ENCODE results near the gene ZSWIM4.

ZSWIM4 gene

DNA sequence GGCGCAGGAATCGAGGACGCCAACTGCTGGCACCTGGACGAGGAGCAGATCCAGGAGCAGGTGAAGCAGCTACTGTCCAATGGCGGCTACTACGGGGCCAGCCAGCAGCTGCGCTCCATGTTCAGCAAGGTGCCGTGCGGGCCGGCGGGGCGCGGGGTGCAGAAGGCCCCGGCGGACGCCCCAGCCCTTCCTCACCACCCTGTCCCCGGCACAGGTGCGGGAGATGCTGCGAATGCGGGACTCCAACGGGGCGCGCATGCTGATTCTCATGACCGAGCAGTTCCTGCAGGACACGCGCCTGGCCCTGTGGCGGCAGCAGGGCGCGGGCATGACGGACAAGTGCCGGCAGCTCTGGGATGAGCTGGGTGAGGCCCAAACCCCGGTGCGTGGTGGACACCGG lies 13.6 kb downstream of the ZSWIM4 start:
- DNase-seq (ENCODE audit: low read depth), result no peak

DNA sequence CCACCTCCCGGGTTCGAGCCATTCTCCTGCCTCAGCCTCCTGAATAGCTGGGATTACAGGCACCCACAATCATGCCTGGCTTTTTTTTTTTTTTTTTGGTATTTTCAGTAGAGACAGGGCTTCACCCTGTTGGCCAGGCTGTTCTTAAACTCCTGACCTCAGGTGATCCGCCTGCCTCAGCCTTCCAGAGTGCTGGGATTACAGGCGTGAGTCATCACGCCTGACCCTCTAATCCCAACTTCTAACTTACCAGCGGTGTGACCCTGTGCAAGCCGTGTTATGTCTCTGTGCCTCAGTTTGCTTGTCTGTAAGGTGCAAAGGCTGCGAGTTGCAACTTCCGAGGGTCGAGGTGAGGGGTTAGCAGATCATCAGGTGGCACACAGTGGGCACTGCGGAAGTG lies 17.3 kb downstream of the ZSWIM4 start:
- no peak for DNase-seq (ENCODE audit: low read depth)

DNA sequence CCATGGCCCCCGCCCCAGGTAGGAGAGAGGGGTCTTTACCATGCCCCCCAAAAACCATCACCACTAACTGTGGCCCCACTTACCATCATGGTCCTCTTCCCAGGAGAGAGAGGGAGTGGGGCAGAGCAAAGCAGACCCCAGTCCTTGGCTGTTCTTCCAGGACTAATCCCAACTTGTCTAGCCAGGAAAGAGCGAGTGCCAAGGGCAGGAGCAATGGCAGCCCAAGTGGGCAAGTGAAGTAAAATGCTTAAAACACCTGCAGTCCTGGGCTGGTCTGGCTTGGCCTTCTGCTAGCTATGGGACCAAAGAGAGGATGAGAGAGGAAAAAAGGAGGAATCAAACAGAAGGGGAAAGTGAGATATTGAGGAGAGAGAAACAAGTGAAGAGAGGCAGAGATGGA lies 17.9 kb downstream of the ZSWIM4 start:
- no peak for DNase-seq (ENCODE audit: low read depth)

DNA sequence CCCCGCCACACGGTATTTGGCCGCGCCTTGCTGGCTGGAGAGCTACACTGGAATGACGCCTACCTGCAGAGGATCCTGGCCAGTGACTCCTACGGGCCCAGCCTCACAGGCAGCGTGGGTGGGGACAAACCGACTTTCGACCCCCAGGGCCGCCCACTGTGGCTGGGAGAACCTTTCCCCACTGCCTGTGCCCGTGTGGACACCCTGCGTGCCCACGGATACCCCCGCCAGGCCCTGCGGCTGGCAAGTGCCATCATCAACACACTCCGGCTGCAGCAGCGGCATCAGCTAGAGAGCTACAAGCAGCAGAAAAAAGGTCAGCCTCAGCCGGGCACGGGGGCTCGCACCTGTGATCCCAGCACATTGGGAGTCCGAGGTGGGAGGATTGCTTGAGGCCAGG lies 19.3 kb downstream of the ZSWIM4 start:
- DNase-seq (ENCODE audit: low read depth), result no peak

DNA sequence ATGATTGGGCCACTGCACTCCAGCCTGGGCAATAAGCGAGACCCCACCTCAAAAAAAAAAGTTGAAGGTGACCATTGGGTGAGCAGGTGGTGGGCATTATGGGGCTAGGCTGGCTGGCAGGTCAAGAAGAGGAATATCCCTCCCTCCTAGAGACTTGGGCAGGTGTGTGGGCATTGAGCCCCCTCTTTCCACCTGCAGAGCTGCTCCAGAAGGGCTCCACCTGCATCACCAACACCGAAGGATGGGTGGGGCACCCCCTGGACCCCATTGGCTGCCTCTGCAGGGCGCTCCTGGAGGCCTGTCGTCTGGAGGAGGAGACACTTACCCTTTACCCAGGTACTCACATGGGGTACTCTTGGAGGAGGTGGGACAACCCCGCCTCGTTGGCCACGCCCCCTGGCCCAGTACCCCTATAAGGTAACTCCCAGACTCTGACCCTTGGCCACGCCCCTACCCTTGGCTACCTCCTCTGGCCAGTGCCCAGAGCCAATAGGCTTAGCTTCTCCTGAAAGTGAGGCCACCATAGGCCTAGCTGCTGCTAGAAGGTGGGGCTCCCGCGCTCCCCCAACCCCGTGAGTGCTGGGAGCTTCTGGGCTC lies 21.9 kb downstream of the ZSWIM4 start:
- DNase-seq (ENCODE audit: low read depth), result no peak

DNA sequence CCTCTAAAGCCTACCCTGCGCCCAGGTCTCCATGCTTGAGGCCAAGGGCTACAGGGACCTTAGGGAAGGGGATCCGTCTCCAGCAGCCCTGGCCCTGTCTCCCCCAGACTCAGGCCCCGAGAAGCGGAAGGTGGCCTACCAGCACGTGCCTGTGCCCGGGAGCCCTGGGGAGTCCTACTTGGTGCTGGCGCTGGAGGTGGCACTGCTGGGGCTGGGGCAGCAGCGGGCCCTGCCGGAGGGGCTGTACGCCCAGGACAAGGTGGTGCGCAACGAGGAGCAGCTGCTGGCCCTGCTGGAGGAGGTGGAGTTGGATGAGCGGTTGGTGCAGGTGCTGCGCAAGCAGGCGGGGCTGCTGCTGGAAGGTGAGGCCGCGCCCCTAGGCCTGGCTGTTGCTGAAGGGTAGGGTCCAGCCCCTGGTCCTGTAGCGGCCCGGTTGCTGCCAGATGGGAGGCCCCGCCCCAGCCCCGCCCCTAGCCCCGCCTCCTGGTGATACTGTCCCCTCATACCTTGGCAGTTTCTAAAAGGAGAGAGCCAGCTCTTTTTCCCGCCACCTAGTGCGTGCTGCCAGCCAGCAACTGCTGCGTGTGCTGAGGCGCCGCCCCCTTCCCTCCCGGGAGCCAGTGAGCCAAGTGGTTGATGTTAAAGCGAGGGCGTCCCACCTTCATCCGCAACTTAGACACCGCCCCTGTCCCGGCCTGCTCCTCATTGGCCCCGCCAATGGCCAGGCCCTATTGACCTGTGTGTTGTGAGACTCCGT lies 22.6 kb downstream of the ZSWIM4 start:
- DNase-seq (ENCODE audit: low read depth), result no peak

DNA sequence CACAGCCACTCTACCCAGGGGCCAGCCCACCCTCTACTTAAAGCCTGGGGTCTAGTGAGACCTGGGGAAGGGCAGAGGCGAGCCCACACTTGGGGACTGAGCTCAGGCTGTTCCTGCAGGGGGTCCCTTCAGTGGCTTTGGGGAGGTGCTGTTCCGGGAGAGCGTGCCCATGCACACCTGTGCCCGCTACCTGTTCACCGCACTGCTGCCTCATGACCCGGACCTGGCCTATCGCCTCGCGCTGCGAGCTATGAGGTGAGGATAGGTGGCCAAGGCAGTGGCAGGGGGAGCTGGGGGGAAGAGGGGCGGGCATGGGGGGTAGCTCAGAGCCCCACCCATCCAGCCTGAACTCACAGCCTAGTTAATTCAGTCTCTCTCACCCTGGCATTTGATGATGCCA lies 24.0 kb downstream of the ZSWIM4 start:
- no peak for DNase-seq (ENCODE audit: low read depth)

DNA sequence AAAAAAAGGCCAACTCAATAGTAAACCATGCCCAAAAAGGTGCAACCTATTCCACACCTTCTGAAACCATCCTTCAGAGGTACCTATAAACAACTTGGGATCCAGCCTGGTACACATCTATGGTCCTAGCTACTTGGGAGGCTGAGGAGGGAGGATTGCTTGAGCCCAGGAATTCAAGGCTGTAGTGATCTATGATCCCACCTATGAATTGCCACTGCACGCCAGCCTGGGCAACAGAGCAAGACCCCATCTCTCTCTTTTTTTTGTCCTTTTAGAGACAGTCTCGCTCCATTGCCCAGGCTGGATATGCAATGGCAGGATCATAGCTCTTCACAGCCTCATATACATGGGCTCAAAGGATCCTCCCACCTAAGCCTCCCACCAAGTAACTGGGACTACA lies 26.0 kb downstream of the ZSWIM4 start:
- DNase-seq (ENCODE audit: low read depth), result no peak

DNA sequence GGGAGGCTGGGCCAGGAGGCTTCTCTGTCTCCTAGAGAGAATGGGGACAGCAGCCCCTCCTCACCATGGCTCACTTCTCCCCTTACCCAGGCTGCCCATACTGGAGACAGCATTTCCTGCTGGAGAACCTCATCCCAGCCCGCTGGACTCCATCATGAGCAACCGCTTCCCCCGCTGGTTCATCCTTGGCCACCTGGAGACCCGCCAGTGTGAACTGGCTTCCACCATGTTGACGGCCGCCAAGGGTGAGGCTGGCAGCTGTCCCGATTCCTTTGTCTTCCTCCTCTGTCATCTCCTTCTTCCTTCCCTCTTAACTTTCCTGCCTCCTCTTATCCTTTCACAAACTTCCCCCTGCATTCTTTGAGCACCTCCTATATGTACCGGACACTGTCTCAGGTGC lies 28.0 kb downstream of the ZSWIM4 start:
- DNase-seq (ENCODE audit: low read depth), result no peak

DNA sequence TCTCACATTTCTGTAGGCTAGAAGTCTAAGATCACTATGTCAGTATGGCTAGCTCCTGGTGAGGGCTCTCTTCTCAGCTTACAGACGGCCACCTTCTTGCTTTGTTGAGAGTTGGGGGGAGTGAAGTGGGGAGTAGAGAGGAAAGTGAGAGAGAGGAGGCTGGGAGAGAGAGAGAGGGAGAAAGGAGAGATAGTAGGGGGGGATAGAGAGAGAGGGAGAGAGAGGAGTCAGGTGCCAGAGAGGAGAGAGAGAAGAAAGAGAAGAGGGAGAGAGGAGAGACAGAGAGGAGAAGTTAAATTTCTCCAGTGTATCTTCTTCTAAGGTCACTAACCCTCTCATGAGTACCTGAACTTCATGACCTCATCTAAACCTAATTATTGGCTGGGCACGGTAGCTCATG lies 28.7 kb downstream of the ZSWIM4 start:
- DNase-seq (ENCODE audit: low read depth), result no peak

DNA sequence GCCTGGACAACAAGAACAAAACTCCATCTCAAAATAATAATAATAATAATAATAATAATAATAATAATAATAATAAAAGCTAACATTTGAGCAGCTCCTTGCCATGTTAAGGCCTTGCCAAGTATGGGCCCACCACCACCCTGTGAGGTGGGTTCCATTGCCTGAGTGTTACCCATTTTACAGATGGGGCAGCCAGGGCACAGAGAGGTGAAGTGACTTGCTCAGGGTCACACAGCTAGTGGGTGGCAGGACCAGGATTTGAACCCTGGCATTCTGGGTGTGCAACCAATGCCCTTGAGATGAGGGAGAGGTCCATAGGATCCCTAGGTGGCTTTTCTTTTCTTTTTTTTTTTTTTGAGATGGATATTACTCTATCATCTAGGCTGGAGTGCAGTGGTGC lies 29.5 kb downstream of the ZSWIM4 start:
- DNase-seq (ENCODE audit: low read depth), result no peak

DNA sequence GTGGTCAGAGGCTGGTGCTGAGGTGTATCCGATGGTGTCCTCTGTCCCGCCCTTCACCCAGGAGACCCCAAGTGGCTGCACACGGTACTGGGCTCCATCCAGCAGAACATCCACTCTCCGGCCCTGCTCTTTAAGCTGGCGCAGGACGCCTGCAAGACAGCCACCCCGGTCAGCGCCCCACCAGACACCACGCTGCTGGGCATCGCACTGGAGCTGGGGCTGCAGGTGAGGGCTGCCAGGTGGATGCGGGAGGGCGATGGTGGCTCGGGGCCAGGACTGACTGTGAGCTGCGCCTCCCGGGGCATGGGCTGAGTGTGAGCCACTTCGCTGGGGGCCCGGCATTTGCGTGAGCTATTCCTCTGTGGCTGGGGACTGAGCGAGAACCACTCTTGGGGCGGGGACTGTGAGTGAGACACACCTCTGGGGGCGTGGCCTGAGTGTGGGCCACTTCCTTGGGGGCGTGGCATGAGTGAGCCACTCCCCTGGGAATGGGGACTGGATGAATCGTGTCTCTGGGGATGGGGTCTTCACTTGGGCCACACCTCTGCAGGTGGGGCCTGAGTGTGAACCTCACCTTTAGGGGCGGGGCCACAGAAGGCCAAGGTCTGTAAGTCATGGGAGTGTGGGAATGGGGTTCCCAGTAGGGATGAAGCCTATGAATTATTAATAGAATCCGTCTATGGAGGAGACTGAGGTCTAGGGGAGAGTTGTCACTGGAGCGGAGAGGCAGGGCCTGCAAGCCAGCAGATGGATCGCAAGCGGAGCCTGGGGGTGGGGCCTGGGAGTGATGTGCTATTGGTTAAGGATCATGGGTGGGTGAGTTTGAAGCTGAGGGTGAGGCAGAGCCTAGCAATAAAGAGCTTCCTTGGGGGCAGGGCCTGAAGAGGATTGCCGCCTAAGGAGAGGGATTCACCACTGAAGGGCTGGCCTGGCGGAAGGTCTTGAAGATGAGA lies 30.5 kb downstream of the ZSWIM4 start:
- DNase-seq (ENCODE audit: low read depth), result no peak

DNA sequence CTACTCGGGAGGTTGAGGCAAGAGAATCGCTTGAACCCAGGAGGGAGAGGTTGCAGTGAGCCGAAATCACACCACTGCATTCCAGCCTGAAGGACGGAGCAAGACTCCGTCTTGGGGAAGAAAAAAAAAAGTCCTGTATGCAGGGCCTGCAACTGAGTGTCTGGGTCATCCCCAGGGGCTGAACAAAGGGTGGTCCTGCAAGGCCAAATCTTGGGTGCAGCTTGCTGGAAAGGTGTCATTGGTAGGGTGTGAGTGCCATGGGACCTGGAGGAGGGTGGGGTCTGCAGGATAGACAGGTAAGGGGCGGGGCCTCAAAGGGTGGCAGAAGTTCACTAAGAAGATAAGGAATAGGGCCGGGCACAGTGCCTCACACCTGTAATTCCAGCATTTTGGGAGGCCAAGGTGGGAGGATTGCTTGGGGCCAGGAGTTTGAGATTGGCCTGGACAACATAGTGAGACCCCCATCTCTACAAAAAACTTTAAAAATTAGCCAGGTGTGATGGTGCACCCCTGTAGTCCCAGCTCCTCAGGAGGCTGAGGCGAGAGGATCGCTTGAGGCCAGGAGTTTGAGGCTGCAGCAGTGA lies 31.5 kb downstream of the ZSWIM4 start:
- DNase-seq (ENCODE audit: low read depth), result no peak

DNA sequence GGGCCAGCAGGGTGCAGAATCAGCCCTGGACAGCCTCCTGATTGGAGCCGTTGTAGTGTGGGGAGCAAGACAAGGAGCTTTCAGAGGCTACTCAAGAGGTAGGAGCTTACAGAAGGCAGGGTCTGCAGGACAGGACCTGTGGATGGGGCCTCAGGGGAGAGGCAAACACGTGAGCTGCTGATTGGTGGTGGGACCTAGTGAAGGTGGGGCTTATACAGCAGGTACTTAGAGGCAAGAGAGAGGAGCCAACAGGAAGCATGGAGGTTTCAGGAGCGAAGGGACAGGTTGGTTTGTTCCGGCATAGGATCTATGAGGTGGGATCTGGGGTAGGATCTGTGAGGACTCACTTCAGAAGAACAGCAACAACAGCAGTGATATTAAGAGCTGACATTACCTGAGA lies 32.4 kb downstream of the ZSWIM4 start:
- DNase-seq (ENCODE audit: low read depth), result no peak

DNA sequence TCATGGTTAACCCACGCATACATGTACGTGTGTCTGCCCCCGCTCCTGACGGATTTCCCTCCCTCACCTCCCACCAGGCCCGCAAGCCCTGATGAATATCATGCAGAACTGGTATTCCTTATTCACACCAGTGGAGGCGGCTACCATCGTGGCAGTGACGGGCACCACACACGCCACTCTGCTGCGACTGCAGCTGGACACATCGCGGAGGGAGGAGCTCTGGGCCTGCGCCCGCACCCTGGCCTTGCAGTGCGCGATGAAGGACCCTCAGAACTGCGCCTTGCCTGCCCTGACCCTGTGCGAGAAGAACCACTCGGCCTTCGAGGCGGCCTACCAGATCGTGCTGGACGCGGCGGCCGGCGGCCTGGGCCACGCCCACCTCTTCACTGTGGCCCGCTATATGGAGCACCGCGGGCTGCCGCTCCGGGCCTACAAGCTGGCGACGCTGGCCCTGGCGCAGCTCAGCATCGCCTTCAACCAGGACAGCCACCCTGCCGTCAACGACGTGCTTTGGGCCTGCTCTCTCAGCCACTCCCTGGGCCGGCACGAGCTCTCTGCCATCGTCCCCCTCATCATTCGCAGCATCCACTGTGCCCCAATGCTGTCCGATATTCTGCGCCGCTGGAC lies 35.0 kb downstream of the ZSWIM4 start:
- no peak for DNase-seq (ENCODE audit: low read depth)

DNA sequence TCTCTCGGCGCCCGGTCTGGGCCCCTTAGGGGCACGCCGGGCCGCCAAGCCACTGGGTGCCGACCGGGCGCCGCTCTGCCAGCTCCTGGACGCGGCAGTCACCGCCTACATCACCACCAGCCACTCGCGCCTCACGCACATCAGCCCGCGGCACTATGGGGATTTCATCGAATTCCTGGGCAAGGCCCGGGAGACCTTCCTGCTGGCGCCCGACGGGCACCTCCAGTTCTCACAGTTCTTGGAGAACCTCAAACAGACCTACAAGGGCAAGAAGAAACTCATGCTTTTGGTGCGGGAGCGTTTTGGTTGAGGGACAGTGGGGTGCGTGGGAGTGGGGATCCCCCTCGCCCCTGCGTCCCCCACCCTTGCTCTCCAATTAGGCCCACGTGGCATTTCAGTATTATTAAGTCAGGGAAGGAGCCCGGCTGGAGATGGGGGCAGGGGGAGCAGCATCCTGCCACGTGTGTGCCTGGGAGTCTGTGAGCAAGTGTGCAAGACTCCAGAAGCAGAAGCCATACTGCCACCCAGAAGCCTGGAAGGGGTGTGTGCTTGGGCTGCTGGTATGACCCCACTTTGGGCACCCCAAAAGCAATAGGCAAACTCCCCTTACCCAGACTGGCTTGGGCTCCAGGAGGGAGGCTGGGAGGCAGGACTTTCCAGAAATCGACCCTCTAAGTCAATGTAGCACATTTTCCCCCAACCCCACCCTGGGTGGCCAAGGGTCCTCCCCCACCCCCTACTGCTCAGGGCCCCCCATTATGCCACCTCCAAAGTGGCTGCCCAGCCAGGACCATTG lies 35.7 kb downstream of the ZSWIM4 start:
- DNase-seq (ENCODE audit: low read depth), result no peak

DNA sequence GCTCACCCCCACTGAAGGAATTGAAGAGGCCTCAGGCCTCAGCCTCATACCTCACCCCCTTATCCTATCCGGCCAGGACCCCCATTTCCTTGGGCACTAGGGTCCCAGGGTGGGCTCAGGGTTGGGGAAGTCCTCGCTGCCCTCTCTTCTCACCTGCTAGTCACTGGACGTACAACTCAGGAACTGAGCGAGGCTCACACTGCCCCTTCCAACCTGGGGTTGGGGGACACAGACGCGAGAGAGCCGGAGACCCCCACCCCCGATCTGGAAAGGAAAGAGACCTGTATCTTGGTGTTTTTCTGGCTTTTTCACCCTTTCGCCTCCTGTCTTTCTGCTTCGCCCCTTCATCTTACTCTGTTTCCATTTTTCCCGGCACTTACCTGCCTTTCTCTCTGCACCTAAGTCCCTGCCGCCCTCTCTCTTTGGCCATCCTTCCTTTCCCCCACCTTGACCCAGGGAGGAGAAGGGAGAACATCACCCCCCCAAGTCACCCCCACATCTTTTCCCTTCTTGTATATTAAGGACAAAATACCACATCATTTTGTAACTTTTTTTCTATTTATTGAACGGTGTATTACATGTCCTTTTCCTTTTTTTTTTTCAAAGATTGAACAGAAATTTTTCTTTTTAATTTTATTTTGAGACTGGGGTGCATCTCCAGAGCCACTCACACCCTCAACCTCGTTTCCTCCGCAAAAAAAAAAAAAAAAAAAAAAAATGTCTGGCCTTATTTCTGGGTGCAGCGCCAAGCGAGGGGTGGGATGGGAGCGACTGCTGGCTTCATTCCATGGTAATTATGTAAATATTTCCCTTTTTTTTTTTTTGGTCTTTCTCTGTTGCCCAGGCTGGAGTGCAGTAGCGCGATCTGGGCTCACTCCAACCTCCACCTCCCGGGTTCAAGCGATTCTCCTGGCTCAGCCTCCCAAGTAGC lies 36.6 kb downstream of the ZSWIM4 start:
- DNase-seq (ENCODE audit: low read depth), result no peak

DNA sequence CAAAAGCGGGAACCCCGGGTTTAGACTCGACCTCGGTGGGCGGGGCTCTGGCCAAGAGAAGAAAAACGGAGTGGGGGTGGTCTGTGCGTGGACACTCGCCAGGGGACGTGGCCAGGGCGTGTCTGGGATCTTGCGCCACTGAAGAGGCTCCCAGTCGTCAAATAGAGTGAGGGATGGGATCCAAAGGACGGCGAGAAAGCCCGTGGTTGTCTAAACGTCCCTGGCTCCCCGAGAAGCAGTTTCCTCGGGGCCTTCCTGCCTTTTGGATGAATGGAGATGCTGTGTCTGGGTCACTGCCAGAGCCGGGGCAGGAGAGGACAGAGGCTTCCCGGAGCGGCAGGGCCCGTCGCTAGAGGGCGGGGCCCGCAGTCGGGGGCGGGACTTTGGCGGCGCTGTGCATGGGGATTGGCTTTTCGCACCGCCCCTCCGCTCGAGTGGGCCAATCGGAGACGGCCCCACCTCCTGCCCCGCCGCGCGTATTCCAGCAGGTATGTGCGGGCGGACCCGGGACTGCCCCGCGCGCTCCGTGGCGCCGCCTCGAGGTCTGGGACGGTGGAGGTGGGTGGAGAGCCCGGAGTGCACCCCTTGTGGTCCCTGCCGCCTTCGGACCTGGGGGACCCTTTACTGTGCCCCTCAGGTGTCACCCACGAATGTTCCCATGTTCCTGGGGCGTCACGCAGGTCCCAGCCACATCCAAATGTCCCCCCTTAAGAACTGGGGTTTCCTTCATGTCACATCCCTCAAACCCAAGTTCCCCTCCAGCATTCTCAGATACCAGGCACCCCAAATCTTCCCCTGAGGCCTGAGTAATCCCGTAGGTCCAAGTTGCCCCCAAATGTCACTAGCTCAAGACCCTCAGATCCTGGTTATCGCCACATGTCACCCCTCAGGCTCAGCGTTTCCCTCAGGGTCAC lies 38.3 kb downstream of the ZSWIM4 start:
- DNase-seq (ENCODE audit: low read depth), result no peak

Measured in stromal cell of bone marrow (primary cell).